K562 treated with DMSO at 1 percent for 48 hours (cell line): ENCODE results near the gene CCER1. TPM values are rescaled to one million over a fixed set of nuclear protein-coding genes. Genes with fewer than 3 reads are reported as not detected.

Source experiments
- total RNA-seq: library from RNA; unstranded; fragments of 300-600 nt; gene quantifications from 2 replicates; pipeline ENCODE4 v1.2.3, GENCODE V29; 2022; ENCODE audit warnings: low replicate concordance; ENCODE audit errors: extremely low read depth

The CCER1 gene
- not detected in 2 replicates for total RNA-seq

GRCh38 chr12:90954921-90955320 lies at the start of gene CCER1:
TSS of gene CCER1 (minus strand) at chr12:90955176. CDS start at chr12:90954742, 434 bp downstream.

Other genes starting within 250 kb of the CCER1 start
- not detected in 2 replicates for gene EPYC, start 49.8 kb upstream of the CCER1 start, total RNA-seq
- not detected in 2 replicates for gene KERA, start 102.8 kb upstream of the CCER1 start, total RNA-seq
- gene LUM, start 156.3 kb upstream of the CCER1 start, total RNA-seq: not detected in 2 replicates
- gene DCN, start 227.6 kb upstream of the CCER1 start, total RNA-seq: not detected in 2 replicates